SK-N-SH treated with all-trans-retinoic acid at 6 μM for 48 hours (cell line): ENCODE measurements around the gene ERP27.

Experiments
- ATAC-seq: fragments of 200-7000 bp; cut with Tn5 transposase; 3 replicates; pipeline ENCODE4 v1.9.1; 2020; ENCODE audit warnings: mild to moderate bottlenecking, moderate library complexity
- ARNTL ChIP-seq: fragments of 450-650 bp; formaldehyde crosslinking; IDR thresholded peaks from 2 replicates; pipeline ENCODE4 v1.5.0; 2020; ENCODE audit warnings: low read depth, mild to moderate bottlenecking, moderate library complexity, borderline replicate concordance
- BACH2 ChIP-seq: fragments of 250-450 bp; sonication (Bioruptor Pico); IDR thresholded peaks from 2 replicates; pipeline ENCODE4 v1.9.0; 2021; ENCODE audit warnings: mild to moderate bottlenecking, borderline replicate concordance
- CSDC2 ChIP-seq: fragments of 250-450 bp; sonication (Bioruptor Pico); IDR thresholded peaks from 2 replicates; pipeline ENCODE4 v1.5.0; 2020; ENCODE audit warnings: mild to moderate bottlenecking, moderate library complexity
- CSRNP3 ChIP-seq: fragments of 250-450 bp; sonication (Bioruptor Pico); IDR thresholded peaks from 2 replicates; pipeline ENCODE4 v1.5.1; 2021; ENCODE audit warnings: mild to moderate bottlenecking, moderate library complexity
- ESRRG ChIP-seq: fragments of 250-450 bp; sonication (Bioruptor Pico); IDR thresholded peaks from 2 replicates; pipeline ENCODE4 v1.6.1; 2021; ENCODE audit warnings: mild to moderate bottlenecking
- OSR1 ChIP-seq: fragments of 250-450 bp; sonication (Bioruptor Pico); IDR thresholded peaks from 2 replicates; pipeline ENCODE4 v1.8.0; 2022; ENCODE audit warnings: moderate library complexity, mild to moderate bottlenecking, inconsistent platforms
- PATZ1 ChIP-seq: fragments of 250-450 bp; sonication (Bioruptor Pico); IDR thresholded peaks from 2 replicates; pipeline ENCODE4 v1.8.0; 2020; ENCODE audit warnings: mild to moderate bottlenecking, moderate library complexity, borderline replicate concordance
- POU6F1 ChIP-seq: fragments of 250-450 bp; sonication (Bioruptor Pico); IDR thresholded peaks from 2 replicates; pipeline ENCODE4 v1.8.0; 2021; ENCODE audit warnings: low read depth, mild to moderate bottlenecking, moderate library complexity, borderline replicate concordance
- TCF4 ChIP-seq: fragments of 250-450 bp; sonication (Bioruptor Pico); IDR thresholded peaks from 2 replicates; pipeline ENCODE4 v1.8.0; 2021; ENCODE audit warnings: mild to moderate bottlenecking, moderate library complexity, borderline replicate concordance
- TSHZ2 ChIP-seq: fragments of 250-450 bp; sonication (Bioruptor Pico); IDR thresholded peaks from 2 replicates; pipeline ENCODE4 v1.5.0; 2020; ENCODE audit warnings: mild to moderate bottlenecking, moderate library complexity
- ZC3H10 ChIP-seq: fragments of 250-450 bp; sonication (Bioruptor Pico); IDR thresholded peaks from 2 replicates; pipeline ENCODE4 v1.5.1; 2021; ENCODE audit warnings: mild to moderate bottlenecking, moderate library complexity
- ZFP30 ChIP-seq: fragments of 450-650 bp; formaldehyde crosslinking; IDR thresholded peaks from 2 replicates; pipeline ENCODE4 v1.5.0; 2022; ENCODE audit warnings: mild to moderate bottlenecking, moderate library complexity
- ZNF565 ChIP-seq: fragments of 450-650 bp; formaldehyde crosslinking; conservative IDR thresholded peaks from 2 replicates; pipeline ENCODE4 v1.5.0; 2020; ENCODE audit warnings: low read depth, mild to moderate bottlenecking, moderate library complexity
- ZNF70 ChIP-seq: fragments of 450-650 bp; formaldehyde crosslinking; IDR thresholded peaks from 2 replicates; pipeline ENCODE4 v1.5.0; 2020; ENCODE audit warnings: mild to moderate bottlenecking, moderate library complexity
- ZNF8 ChIP-seq: fragments of 450-650 bp; formaldehyde crosslinking; IDR thresholded peaks from 2 replicates; pipeline ENCODE4 v1.5.0; 2020; ENCODE audit warnings: mild to moderate bottlenecking, moderate library complexity
- TF ChIP-seq, protein P1 (sequence below): fragments of 250-450 bp; sonication (Bioruptor Pico); IDR thresholded peaks from 2 replicates; pipeline ENCODE4 v1.5.1; 2020; ENCODE audit warnings: low read depth, mild to moderate bottlenecking, moderate library complexity

The ERP27 gene

GRCh38 chr12:14924541-14924940, 13.8 kb downstream of the ERP27 start:
- no peak for ATAC-seq
- TF ChIP-seq ZNF70 = no peak
- no peak for TF ChIP-seq CSRNP3 (CRISPR knock-in tag)
- no peak for TF ChIP-seq ZC3H10 (CRISPR knock-in tag)
- TF ChIP-seq BACH2 = no peak
- peak; percentile 29; the same call in 1 of the 2 replicates for TF ChIP-seq CSDC2

GRCh38 chr12:14923944-14924343, 14.4 kb downstream of the ERP27 start:
- no peak for TF ChIP-seq TCF4
- TF ChIP-seq CSDC2 = no peak
- no peak for TF ChIP-seq BACH2
- TF ChIP-seq ESRRG = no peak
- no peak for TF ChIP-seq POU6F1 (CRISPR knock-in tag)
- no peak for TF ChIP-seq TSHZ2 (CRISPR knock-in tag)
- TF ChIP-seq PATZ1 = no peak
- no peak for TF ChIP-seq ZNF8 (CRISPR knock-in tag)
- ATAC-seq = no peak

GRCh38 chr12:14921218-14921617, 17.1 kb downstream of the ERP27 start:
- ATAC-seq = no peak
- TF ChIP-seq ZFP30 (CRISPR knock-in tag) (no peak), BACH2 (no peak), ZC3H10 (CRISPR knock-in tag) (no peak), ARNTL (CRISPR knock-in tag) (no peak), CSDC2 (no peak), ZNF565 (CRISPR knock-in tag) (no peak), ZNF8 (CRISPR knock-in tag) (no peak), OSR1 (CRISPR knock-in tag) (no peak), POU6F1 (CRISPR knock-in tag) (no peak)

GRCh38 chr12:14920475-14921126, 17.7 kb downstream of the ERP27 start:
- no peak for ATAC-seq
- TF ChIP-seq ZFP30 (CRISPR knock-in tag) = no peak
- TF ChIP-seq, protein P1, sequence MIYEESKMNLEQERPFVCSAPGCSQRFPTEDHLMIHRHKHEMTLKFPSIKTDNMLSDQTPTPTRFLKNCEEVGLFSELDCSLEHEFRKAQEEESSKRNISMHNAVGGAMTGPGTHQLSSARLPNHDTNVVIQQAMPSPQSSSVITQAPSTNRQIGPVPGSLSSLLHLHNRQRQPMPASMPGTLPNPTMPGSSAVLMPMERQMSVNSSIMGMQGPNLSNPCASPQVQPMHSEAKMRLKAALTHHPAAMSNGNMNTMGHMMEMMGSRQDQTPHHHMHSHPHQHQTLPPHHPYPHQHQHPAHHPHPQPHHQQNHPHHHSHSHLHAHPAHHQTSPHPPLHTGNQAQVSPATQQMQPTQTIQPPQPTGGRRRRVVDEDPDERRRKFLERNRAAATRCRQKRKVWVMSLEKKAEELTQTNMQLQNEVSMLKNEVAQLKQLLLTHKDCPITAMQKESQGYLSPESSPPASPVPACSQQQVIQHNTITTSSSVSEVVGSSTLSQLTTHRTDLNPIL (CRISPR knock-in tag) = no peak
